ENCODE measurements around the gene ATP6V1G3. TPM values are rescaled to one million over a fixed set of nuclear protein-coding genes. Genes with fewer than 3 reads are reported as not detected.

Gene ATP6V1G3
- total and polyA plus RNA-seq, 2 of the 4 experiments (the other 2 are of a cell fraction): not detected

- H3K36me3 ChIP-seq (ENCODE audit: control insufficient read depth, insufficient read depth, low read length): no peaks in the 10 kb centered on the region
- WGBS, 2 experiments (ENCODE audit: extremely low coverage in 2 of 2, insufficient read length in 1 of 2): 82% methylated on average over 1 of the region's 2 CpGs; no CpG with 5 or more reads in 1 of the 2 experiments
- H2BK20ac ChIP-seq (ENCODE audit: low read depth, low read length): no peak overlapping the region
- BruUV-seq (replicated peaks): no TSS peak
- no peaks in the 10 kb centered on the region for H3K9me1 ChIP-seq (ENCODE audit: insufficient read depth, low read length)
- no peak overlapping the region for H3K14ac ChIP-seq (replicated peaks; ENCODE audit: low read depth, low read length)
- no peaks in the 10 kb centered on the region for H3K9me3 ChIP-seq (ENCODE audit: control insufficient read depth, insufficient read depth, low read length)
- ChIA-PET POLR2A (ENCODE audit: unreplicated experiment) (no interaction called here), CTCF (no interaction called here)
- H2AK5ac ChIP-seq (ENCODE audit: low read depth, low read length): no peak overlapping the region
- H3K23ac ChIP-seq (ENCODE audit: low read depth, low read length): no peak overlapping the region
- no peak overlapping the region; the same call in 2 of the 3 replicates for H2BK15ac ChIP-seq (ENCODE audit: low read depth, low read length)
- no peak overlapping the region for H4K5ac ChIP-seq (ENCODE audit: low read depth, low read length)
- H3K4me1 ChIP-seq (ENCODE audit: control insufficient read depth, insufficient read depth, low read length): no peaks in the 10 kb centered on the region
- intact Hi-C loops (cut with micrococcal nuclease) (no loop called here), dilution Hi-C loops (cut with HindIII; ENCODE audit: low sequenced_read_pairs, unreplicated experiment) (no loop called here), in situ Hi-C loops (cut with MboI; ENCODE audit: low sequenced_read_pairs) (loop anchor here (10.0 kb wide), 1 partner anchor 194 kb away; no protein-coding TSS in a partner anchor)
- no peaks in the 10 kb centered on the region for H3K27me3 ChIP-seq (ENCODE audit: control insufficient read depth, insufficient read depth, low read length)
- H2AK9ac ChIP-seq (replicated peaks; ENCODE audit: low read depth, low read length, poor library complexity): no peak overlapping the region
- TF ChIP-seq ELK1 (IDR thresholded peaks at IDR 0.05; ENCODE audit: borderline replicate concordance, low read depth, low read length): no peak
- no peak for TF ChIP-seq RAD21 (IDR thresholded peaks at IDR 0.05; ENCODE audit: low read length)
- TF ChIP-seq MXI1 (IDR thresholded peaks at IDR 0.05; ENCODE audit: borderline replicate concordance, low read depth, low read length): no peak
- no peak for TF ChIP-seq FOS (IDR thresholded peaks at IDR 0.05; ENCODE audit: low read depth, low read length)
- no peak for TF ChIP-seq MAZ (IDR thresholded peaks at IDR 0.05; ENCODE audit: borderline replicate concordance, low read depth, low read length)
- TF ChIP-seq, protein P1, sequence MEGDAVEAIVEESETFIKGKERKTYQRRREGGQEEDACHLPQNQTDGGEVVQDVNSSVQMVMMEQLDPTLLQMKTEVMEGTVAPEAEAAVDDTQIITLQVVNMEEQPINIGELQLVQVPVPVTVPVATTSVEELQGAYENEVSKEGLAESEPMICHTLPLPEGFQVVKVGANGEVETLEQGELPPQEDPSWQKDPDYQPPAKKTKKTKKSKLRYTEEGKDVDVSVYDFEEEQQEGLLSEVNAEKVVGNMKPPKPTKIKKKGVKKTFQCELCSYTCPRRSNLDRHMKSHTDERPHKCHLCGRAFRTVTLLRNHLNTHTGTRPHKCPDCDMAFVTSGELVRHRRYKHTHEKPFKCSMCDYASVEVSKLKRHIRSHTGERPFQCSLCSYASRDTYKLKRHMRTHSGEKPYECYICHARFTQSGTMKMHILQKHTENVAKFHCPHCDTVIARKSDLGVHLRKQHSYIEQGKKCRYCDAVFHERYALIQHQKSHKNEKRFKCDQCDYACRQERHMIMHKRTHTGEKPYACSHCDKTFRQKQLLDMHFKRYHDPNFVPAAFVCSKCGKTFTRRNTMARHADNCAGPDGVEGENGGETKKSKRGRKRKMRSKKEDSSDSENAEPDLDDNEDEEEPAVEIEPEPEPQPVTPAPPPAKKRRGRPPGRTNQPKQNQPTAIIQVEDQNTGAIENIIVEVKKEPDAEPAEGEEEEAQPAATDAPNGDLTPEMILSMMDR (conservative IDR thresholded peaks at IDR 0.05; ENCODE audit: low read depth, low read length): no peak
- no peak for TF ChIP-seq RCOR1 (IDR thresholded peaks at IDR 0.05; ENCODE audit: insufficient replicate concordance, low read length)
- TF ChIP-seq SMC3 (IDR thresholded peaks at IDR 0.05; ENCODE audit: low read depth, low read length): no peak
- TF ChIP-seq NFE2L2 (IDR thresholded peaks at IDR 0.05; ENCODE audit: low read depth, low read length): no peak
- no peak for TF ChIP-seq BHLHE40 (IDR thresholded peaks at IDR 0.05; ENCODE audit: low read depth, low read length)
- no peak for TF ChIP-seq MAFK (IDR thresholded peaks at IDR 0.05; ENCODE audit: low read depth, low read length)
- no peak for TF ChIP-seq USF2 (IDR thresholded peaks at IDR 0.05; ENCODE audit: low read depth, low read length)
- no peak for TF ChIP-seq POLR2A (IDR thresholded peaks at IDR 0.05; ENCODE audit: low read depth, low read length)
- no peak for TF ChIP-seq RFX5 (IDR thresholded peaks at IDR 0.05; ENCODE audit: low read depth, low read length)
- no peak for TF ChIP-seq CEBPB (IDR thresholded peaks at IDR 0.05; ENCODE audit: low read depth, low read length)
- TF ChIP-seq CHD1 (IDR thresholded peaks at IDR 0.05; ENCODE audit: low read depth, low read length): no peak
- H2AFZ ChIP-seq (replicated peaks; ENCODE audit: low read length, poor library complexity): no peak overlapping the region
- no peak overlapping the region for H4K91ac ChIP-seq (ENCODE audit: insufficient read depth, low read depth, low read length)
- H3K18ac ChIP-seq (ENCODE audit: low read depth, low read length): no peak overlapping the region
- no peak overlapping the region for H3K4me3 ChIP-seq (ENCODE audit: insufficient read depth, low read depth, low read length)
- H4K20me1 ChIP-seq (ENCODE audit: insufficient read depth, low read length): no peaks in the 10 kb centered on the region
- no peak overlapping the region for H4K8ac ChIP-seq (ENCODE audit: low read depth in 2 of 2, low read length in 2 of 2)
- H2BK120ac ChIP-seq (ENCODE audit: low read depth, low read length): no peak overlapping the region
- H3K79me1 ChIP-seq (ENCODE audit: low read depth in 1 of 2, low read length in 2 of 2): no peaks in the 10 kb centered on the region
- no peak overlapping the region for H3K4ac ChIP-seq (ENCODE audit: low read depth, low read length)
- no peak overlapping the region for H3K9ac ChIP-seq (ENCODE audit: low read depth, low read length)
- H3K56ac ChIP-seq (ENCODE audit: extremely low read depth, insufficient read depth, low read length): no peak overlapping the region
- DNase-seq: no peak
- H2BK5ac ChIP-seq (ENCODE audit: low read depth, low read length, poor library complexity, severe bottlenecking): no peak overlapping the region
- no peak overlapping the region for H3K4me2 ChIP-seq (ENCODE audit: low read depth, low read length)
- ATAC-seq (ENCODE audit: low read depth): no peak
- no peak overlapping the region for H3K27ac ChIP-seq (ENCODE audit: insufficient read depth, low read length)
Observed at GRCh38 chr1:198480876-198481275, 59.6 kb downstream of the ATP6V1G3 start.

Measured in IMR-90 (cell line).